ENCODE results near the gene FXYD6.

GRCh38 chr11:117871784-117872183 is 4.7 kb downstream of the FXYD6 start:
- TF ChIP-seq CTCF (IDR thresholded peaks at IDR 0.05; ENCODE audit: low read depth, low read length) (no peak), EZH2phosphoT487 (IDR thresholded peaks at IDR 0.05; ENCODE audit: low read depth) (no peak)

Data from OCI-LY3 (cell line).